NCI-H2196 treated with DMSO at 0.1 percent for 48 hours (cell line): Measurements from ENCODE around the gene TNNI2.
"Not testable (repeated sequence)": the region's sequence is repeated elsewhere in the genome, so short reads cannot be mapped to it uniquely, and the experiment has no call there.

ENCODE experiments used
- DNase-seq: peaks from one replicate; lab custom pipeline; 2025; ENCODE audit not compliant: unreplicated experiment; lab: John Stamatoyannopoulos, UW

TNNI2 gene

GRCh38 chr11:1838426-1839144 is at the start of gene TNNI2:
Gene TNNI2, plus strand, starts transcription at chr11:1838981. Its CDS starts 716 bp downstream, at chr11:1839697.
- no peak for DNase-seq

DNA sequence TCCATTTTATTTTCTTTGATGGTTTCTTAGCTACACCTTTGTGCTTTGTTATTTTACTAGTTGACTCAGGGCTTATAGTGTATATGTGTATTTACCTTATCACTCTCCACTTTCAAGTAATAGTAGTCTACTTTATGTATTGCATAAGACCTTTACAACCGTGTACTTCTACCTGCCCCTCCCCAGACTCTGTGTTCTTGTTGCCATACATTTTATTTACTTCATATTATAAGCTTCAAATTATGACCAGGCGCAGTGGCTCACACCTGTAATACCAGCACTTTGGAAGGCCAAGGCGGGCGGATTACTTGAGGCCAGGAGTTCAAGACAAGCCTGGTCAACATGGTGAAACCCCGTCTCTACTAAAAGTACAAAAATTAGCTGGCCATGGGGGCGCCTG is 46.9 kb upstream of the TNNI2 start:
- DNase-seq = no peak

DNA sequence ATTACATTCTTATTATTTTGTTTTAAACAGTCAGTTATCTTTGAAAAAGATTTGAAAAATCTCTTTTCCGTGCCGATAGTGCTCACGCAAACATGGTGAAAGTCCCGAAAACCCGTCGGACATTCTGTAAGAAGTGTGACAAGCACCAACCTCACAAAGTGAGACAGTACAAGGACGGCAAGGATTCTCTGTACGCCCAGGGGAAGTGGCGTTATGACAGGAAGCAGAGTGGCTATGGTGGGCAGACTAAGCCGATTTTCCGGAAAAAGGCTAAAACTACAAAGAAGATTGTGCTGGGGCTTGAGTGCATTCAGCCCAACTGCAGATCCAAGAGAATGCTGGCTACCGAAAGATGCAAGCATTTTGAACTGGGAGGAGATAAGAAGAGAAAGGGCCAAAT is 46.3 kb upstream of the TNNI2 start:
- DNase-seq = no peak

DNA sequence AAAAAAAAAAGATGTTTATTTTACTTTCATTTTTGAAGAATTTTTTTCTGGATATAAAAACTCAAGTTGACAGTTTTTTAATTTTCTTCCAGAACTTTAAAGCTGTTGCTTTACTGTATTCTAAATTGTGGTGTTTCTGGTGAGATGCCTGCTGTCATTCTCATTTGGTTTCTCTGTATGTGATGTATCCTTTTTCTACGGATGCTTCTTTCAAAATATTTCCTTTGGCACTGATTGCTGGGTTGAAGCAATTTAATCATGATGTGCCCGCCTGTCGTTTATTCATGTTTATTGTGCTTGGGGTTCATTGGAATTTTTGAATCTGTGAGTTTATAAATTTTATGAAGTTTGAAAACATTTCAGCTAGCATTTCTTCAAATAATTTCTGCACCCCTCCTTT is 45.7 kb upstream of the TNNI2 start:
- DNase-seq = no peak

DNA sequence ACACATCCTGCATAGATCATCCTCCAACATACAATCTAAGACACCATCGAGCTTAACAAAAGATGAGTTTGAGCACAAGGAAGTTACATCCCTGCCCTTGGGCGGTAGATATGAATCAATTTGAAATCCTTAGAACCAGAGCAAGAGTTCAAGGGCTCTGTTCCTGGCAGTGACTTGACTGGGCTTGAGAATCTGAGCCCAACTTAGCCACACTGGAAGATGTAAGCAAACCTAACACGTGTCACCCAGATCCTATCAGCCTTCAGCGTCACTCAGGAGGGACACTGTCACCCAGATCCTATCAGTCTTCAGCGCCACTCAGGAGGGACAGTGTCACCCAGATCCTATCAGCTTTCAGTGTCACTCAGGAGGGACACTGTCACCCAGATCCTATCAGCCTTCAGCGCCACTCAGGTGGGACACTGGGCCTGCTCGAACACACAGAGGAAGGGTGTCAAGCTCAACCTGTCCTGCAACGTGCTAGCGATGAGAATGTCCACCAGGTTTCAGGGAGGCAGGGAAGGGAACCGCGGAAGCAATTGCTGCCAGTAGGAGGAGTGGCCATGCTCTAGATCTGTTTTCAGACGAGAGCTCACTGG is 42.3 kb upstream of the TNNI2 start:
- no peak for DNase-seq

DNA sequence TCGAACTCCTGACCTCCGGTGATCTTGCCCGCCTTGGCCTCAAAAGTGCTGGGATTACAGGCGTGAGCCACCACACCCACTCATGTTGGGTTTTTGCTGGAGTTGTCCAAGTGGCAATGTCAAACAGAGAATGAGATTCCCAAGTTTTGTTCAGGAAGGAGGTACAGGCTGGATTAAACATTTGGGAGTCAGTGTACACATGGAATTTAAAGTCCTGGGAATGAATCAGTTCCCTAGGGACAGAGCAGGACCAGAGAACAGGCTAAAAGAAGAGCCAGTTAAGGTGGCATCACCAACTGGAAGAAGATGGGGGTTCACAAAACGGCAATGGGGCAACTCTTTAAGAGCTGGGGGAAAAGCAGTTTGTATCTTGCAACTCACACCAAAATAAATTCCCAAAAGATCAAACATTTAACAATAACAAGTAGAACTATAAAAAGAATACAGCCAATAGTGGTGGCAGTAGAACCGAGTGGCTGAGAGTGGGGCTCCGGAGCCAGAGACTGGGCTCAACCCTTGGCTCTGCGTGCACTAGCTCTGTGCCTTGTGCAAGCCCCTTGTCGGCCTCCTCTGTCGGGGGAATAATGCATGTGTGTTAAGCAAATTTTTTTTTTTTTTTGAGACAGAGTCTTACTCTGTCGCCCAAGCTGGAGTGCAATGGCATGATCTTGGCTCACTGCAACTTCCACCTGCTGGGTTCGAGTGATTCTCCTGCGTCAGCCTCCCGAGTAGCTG is 41.2 kb upstream of the TNNI2 start:
- DNase-seq = no peak

DNA sequence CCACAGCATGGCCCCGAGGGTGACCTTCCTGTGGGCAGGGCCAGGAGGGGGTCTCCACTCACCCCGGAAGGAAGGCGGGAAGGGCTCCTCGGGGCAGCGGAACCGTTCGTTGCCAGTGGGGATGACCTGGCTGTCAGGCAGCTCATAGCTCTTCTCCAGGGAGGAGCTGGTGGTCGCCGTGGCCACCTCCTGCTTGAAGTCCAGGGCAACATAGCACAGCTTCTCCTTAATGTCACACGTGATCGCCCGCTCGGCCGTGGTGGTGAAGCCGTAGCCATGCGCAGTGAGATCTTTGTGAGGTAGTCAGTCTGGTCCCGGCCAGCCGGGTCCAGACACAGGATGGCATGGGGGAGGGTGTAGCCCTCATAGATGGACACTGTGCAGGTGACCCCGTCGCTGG is 35.5 kb upstream of the TNNI2 start:
- no peak for DNase-seq

DNA sequence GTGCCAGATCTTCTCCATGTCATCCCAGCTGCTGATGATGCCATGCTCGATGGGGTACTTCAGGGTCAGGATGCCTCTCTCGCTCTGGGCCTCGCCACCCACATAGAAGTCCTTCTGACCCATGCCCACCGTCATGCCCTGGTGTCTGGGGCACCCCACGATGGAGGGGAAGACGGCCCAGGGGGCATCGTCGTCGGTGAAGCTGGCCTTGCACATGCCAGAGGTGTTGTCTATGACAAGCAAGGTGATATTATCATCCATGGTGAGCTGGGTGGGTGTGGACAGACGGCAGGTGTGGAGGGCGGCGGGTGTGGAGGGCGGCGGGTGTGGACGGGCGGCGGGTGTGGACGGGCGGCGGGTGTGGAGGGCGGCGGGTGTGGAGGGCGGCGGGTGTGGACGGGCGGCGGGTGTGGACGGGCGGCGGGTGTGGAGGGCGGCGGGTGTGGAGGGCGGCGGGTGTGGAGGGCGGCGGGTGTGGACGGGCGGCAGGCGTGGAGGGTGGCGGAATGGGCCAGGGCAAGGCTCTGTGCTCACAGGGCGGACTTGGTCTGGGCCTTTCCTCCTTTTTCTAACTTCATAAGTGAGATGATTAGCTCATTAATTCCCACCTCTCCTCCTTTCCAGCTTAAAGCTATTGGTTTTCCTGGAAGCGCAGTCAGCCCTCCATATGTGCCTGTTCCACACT is 34.8 kb upstream of the TNNI2 start:
- DNase-seq = not testable (repeated sequence)

GRCh38 chr11:1805525-1805924 is 33.3 kb upstream of the TNNI2 start:
- DNase-seq = no peak

- no peak for DNase-seq
Measured at GRCh38 chr11:1807264-1807995, 31.4 kb upstream of the TNNI2 start.

DNA sequence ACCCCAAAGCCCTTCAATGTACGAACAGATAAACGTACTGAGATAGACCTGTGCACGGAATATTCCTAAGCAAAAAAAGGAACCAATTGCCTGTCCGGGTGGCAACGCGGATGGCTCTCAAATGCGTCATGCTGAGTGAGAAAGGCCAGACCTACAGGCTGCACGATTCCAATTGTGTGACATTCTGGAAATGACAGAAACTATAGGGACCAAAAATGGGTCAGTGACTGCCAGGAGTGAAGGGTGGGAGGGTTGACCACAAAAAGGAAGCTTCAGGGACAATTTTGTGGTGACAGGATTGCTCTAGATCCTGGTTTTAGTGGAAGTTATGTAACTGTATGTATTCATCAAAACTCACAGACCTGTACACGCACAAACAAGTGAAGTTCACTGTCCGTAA is 28.0 kb upstream of the TNNI2 start:
- DNase-seq = no peak

DNA sequence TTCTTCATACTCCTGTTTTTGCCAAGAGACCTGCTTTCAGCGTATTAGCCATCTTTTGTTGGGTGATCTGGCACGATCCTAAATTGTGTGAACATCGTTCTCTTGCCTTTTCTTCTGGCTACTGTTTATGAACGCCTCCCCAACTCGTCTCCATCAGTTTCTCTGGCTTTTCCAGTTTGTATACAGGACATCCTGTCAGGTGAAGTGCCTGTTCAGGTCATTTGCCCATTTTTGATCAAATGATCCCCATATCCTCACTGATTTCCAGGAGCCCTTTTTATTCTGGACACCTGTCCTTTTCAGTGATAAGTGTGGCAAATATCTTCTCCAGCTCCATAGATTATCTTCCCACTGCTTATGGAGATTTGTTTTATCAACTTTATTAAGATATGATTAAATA is 26.5 kb upstream of the TNNI2 start:
- DNase-seq = no peak

GRCh38 chr11:1812801-1813200 is 26.0 kb upstream of the TNNI2 start:
- DNase-seq = no peak

DNA sequence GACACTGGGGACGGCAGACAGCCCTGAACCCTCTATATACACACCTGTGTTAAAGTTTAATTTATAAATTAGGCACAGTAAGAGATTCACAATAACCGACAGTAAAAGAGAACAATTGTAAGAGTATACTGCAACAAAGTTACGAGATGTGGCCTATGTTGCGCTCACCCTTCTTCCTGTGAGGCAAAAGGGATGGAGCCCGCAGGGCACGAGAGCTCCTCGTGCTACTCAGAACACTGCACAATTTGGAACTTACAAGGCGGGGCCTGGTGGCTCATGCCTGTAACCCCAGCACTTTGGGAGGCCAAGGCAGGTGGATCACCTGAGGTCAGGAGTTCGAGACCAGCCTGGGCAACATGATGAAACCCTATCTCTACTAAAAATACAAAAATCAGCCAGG is 25.4 kb upstream of the TNNI2 start:
- DNase-seq = not testable (repeated sequence)

DNA sequence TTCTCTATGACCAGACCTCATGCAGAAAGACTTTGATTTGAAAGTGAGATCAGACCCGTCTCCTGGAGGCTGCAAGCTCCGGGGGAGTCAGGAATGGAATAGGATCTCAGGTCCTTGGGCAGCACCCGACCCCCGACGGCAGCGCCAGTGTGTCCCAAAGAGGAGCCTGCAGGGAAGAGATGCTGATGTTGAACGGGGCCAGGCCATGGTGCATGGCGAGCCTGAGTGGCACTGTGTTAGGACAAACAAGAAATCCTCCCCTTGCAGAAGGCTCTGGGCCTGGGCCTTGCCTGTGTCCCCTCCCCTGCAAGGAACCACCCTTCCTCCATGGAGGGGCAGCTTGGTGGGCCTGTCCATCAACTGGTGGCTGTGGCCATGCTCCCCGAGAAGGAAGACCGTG is 24.1 kb upstream of the TNNI2 start:
- DNase-seq = no peak

GRCh38 chr11:1815311-1815710 is 23.5 kb upstream of the TNNI2 start:
- DNase-seq = no peak

DNA sequence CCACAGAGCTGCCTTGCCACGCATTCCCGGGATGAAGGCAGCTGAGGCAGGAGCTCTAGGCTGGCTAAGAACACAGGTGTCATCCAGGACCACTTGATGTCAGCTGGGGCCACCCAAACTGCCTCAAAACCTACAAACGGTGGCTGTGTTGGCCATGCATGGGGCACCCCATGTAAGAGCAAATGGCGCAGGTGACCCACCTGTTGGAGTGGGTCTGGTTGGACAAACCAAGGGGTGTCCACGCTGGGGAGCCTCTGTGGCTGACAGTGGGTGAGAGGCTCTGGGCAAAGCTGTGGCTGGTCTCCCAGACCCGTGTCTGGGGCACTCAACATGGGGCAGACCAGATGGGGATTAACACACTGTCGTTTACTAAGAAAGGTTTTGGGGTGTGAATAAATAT is 23.0 kb upstream of the TNNI2 start:
- no peak for DNase-seq

GRCh38 chr11:1817000-1817399 is 21.8 kb upstream of the TNNI2 start:
- DNase-seq = no peak

- no peak for DNase-seq
Measured at GRCh38 chr11:1817511-1817910, 21.3 kb upstream of the TNNI2 start.

- no peak for DNase-seq
Measured at GRCh38 chr11:1819074-1819473, 19.7 kb upstream of the TNNI2 start.
